ENCODE results near the gene EMILIN2.

DNA sequence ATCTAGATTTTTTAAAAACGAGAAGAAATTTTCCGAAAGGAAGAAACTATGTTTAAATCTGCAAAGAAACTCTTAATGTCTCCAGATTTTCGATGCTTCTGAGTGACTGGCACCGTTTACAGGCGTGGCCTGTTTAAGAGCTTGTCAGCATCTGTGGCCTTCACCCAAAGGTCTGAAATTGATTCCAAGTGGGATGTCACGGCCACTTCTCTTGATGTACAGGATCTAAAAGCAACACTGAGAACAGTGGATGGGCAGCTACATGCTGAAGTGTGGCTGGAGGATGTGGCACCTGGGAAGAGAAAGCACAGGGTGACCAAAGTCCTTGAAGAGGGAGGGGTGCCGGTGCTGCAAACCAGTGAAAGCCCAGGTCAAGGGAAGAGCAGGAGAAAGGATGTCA is 28.0 kb downstream of the EMILIN2 start:
- TF ChIP-seq, protein P1, sequence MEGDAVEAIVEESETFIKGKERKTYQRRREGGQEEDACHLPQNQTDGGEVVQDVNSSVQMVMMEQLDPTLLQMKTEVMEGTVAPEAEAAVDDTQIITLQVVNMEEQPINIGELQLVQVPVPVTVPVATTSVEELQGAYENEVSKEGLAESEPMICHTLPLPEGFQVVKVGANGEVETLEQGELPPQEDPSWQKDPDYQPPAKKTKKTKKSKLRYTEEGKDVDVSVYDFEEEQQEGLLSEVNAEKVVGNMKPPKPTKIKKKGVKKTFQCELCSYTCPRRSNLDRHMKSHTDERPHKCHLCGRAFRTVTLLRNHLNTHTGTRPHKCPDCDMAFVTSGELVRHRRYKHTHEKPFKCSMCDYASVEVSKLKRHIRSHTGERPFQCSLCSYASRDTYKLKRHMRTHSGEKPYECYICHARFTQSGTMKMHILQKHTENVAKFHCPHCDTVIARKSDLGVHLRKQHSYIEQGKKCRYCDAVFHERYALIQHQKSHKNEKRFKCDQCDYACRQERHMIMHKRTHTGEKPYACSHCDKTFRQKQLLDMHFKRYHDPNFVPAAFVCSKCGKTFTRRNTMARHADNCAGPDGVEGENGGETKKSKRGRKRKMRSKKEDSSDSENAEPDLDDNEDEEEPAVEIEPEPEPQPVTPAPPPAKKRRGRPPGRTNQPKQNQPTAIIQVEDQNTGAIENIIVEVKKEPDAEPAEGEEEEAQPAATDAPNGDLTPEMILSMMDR (IDR thresholded peaks at IDR 0.05): no peak
- no peak for TF ChIP-seq POLR2A (IDR thresholded peaks at IDR 0.05)
